Measurements from ENCODE around the gene JAG2. TPM values are rescaled to one million over a fixed set of nuclear protein-coding genes. Genes with fewer than 3 reads are reported as not detected.

JAG2 gene
- total RNA-seq, 1 donor from 2014 or later: 2.4 TPM

DNA sequence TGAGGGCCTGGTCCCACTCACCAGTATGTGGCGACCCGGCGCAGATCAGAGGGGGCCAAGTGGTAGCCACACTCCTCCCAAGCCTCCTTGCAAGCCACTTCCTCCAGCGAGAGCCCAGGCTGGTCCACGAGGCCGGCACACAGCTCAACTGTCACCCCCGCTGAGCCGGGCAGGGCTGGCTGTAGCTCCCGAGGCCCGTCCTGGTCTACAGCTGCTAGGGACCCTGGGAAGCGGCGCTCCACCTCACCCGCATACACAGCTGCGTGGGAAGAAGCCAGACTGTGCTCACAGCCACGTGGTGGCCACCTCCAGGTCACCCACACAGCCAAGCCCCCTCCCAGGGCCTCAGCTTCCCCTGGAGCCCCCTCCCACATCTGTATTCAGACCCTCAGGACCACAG, 7.9 kb upstream of the JAG2 start:
- Histone ChIP-seq H3K36me3 (ENCODE audit: control insufficient read depth, insufficient read depth, low read length) (no peaks in the 10 kb centered on the region), H3K4me3 (ENCODE audit: low read depth, low read length) (no peak overlapping the region), H3K27me3 (ENCODE audit: control insufficient read depth, insufficient read depth, low read length) (peaks cover 2% of the 10 kb centered on the region)
- DNase-seq (ENCODE audit: low read depth): no peak
- TF ChIP-seq, protein P1, sequence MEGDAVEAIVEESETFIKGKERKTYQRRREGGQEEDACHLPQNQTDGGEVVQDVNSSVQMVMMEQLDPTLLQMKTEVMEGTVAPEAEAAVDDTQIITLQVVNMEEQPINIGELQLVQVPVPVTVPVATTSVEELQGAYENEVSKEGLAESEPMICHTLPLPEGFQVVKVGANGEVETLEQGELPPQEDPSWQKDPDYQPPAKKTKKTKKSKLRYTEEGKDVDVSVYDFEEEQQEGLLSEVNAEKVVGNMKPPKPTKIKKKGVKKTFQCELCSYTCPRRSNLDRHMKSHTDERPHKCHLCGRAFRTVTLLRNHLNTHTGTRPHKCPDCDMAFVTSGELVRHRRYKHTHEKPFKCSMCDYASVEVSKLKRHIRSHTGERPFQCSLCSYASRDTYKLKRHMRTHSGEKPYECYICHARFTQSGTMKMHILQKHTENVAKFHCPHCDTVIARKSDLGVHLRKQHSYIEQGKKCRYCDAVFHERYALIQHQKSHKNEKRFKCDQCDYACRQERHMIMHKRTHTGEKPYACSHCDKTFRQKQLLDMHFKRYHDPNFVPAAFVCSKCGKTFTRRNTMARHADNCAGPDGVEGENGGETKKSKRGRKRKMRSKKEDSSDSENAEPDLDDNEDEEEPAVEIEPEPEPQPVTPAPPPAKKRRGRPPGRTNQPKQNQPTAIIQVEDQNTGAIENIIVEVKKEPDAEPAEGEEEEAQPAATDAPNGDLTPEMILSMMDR (IDR thresholded peaks at IDR 0.05; ENCODE audit: insufficient read depth, low read length, poor library complexity, severe bottlenecking): no peak

- TF ChIP-seq, protein P1 (IDR thresholded peaks at IDR 0.05; ENCODE audit: insufficient read depth, low read length, poor library complexity, severe bottlenecking): no peak
- no peak overlapping the region for H3K4me3 ChIP-seq (ENCODE audit: low read depth, low read length)
- no peaks in the 10 kb centered on the region for H3K36me3 ChIP-seq (ENCODE audit: control insufficient read depth, insufficient read depth, low read length)
- H3K27me3 ChIP-seq (ENCODE audit: control insufficient read depth, insufficient read depth, low read length): peaks cover 17% of the 10 kb centered on the region
- no peak for DNase-seq (ENCODE audit: low read depth)
Observed at GRCh38 chr14:105173901-105174894, 5.6 kb upstream of the JAG2 start.

DNA sequence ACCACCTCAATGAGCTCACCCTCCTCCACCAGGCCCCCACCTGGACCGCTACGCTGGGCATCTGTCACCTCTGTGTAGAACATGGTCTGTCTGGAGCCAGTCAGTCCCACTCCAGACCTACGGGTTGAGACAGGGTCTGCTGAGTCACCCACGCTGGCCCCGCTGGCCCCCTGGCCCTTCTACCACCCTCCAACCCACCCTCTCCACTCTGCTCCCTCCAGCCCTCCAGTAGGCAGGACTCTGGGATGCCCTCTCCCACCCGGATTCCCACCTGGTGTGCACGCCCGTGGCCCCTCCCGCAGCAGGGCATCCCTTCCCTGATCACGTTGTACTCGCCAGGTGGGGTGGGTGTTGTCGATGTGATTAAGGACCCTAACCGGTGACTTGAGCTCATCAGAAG, 4.6 kb upstream of the JAG2 start:
- Histone ChIP-seq H3K4me3 (ENCODE audit: low read depth, low read length) (no peak overlapping the region), H3K36me3 (ENCODE audit: control insufficient read depth, insufficient read depth, low read length) (no peaks in the 10 kb centered on the region), H3K27me3 (ENCODE audit: control insufficient read depth, insufficient read depth, low read length) (peaks cover 22% of the 10 kb centered on the region)
- TF ChIP-seq, protein P1 (IDR thresholded peaks at IDR 0.05; ENCODE audit: insufficient read depth, low read length, poor library complexity, severe bottlenecking): no peak
- DNase-seq (ENCODE audit: low read depth): no peak

GRCh38 chr14:105172476-105172875, 3.9 kb upstream of the JAG2 start:
- Histone ChIP-seq H3K36me3 (ENCODE audit: control insufficient read depth, insufficient read depth, low read length) (no peaks in the 10 kb centered on the region), H3K27me3 (ENCODE audit: control insufficient read depth, insufficient read depth, low read length) (peaks cover 26% of the 10 kb centered on the region), H3K4me3 (ENCODE audit: low read depth, low read length) (no peak overlapping the region)
- TF ChIP-seq, protein P1 (IDR thresholded peaks at IDR 0.05; ENCODE audit: insufficient read depth, low read length, poor library complexity, severe bottlenecking): no peak
- no peak for DNase-seq (ENCODE audit: low read depth)

GRCh38 chr14:105171004-105171673, 2.6 kb upstream of the JAG2 start:
- Histone ChIP-seq H3K4me3 (ENCODE audit: low read depth, low read length) (no peak overlapping the region), H3K27me3 (ENCODE audit: control insufficient read depth, insufficient read depth, low read length) (peaks cover 34% of the 10 kb centered on the region), H3K36me3 (ENCODE audit: control insufficient read depth, insufficient read depth, low read length) (no peaks in the 10 kb centered on the region)
- TF ChIP-seq, protein P1 (IDR thresholded peaks at IDR 0.05; ENCODE audit: insufficient read depth, low read length, poor library complexity, severe bottlenecking): no peak
- DNase-seq (ENCODE audit: low read depth): no peak
